ENCODE results near the gene PPP2R5C. TPM values are rescaled to one million over a fixed set of nuclear protein-coding genes. Genes with fewer than 3 reads are reported as not detected.

PPP2R5C gene
- total and polyA plus RNA-seq, 8 donors: 103 to 176 (median 112) TPM

- intact Hi-C loops (cut with DNase I): loop anchor here in 1 of 2 donors (10.0 kb wide), 1 partner anchor 181 kb away; no protein-coding TSS in a partner anchor
- no peak overlapping the region for H3K4me3 ChIP-seq
- no peaks in the 10 kb centered on the region for H3K9me3 ChIP-seq
- no peak overlapping the region for H3K27ac ChIP-seq
- DNase-seq (no peak), ATAC-seq (no peak)
- no peak for TF ChIP-seq CTCF (IDR thresholded peaks at IDR 0.05)
- H3K36me3 ChIP-seq: no peaks in the 10 kb centered on the region
- H3K4me1 ChIP-seq: no peaks in the 10 kb centered on the region
- no peaks in the 10 kb centered on the region for H3K27me3 ChIP-seq
These were observed 194.2 kb downstream of the PPP2R5C start for GRCh38 chr14:101955695-101956161.

- Histone ChIP-seq H3K36me3 (no peaks in the 10 kb centered on the region), H3K27ac (no peak overlapping the region), H3K4me1 (peaks cover 0 to 4% of the 10 kb centered on the region in 2 donors), H3K4me3 (no peak overlapping the region), H3K27me3 (no peaks in the 10 kb centered on the region), H3K9me3 (no peaks in the 10 kb centered on the region)
- no peak for TF ChIP-seq CTCF (IDR thresholded peaks at IDR 0.05)
- ATAC-seq (no peak), DNase-seq (no peak)
- intact Hi-C loops (cut with DNase I): loop anchor here in 1 of 2 donors (10.0 kb wide), 1 partner anchor 182 kb away; no protein-coding TSS in a partner anchor
These were observed 194.8 kb downstream of the PPP2R5C start for GRCh38 chr14:101956179-101956885.

- ATAC-seq (no peak), DNase-seq (peak in 1 of 4 donors; percentile 1)
- Histone ChIP-seq H3K4me1 (peaks cover 0 to 7% of the 10 kb centered on the region in 2 donors), H3K27me3 (no peaks in the 10 kb centered on the region), H3K4me3 (no peak overlapping the region), H3K9me3 (no peaks in the 10 kb centered on the region), H3K27ac (no peak overlapping the region), H3K36me3 (no peaks in the 10 kb centered on the region)
- no peak for TF ChIP-seq CTCF (IDR thresholded peaks at IDR 0.05)
- intact Hi-C loops (cut with DNase I): loop anchor here in 1 of 2 donors (10.0 kb wide), 1 partner anchor 183 kb away; no protein-coding TSS in a partner anchor
These were observed 196.1 kb downstream of the PPP2R5C start for GRCh38 chr14:101957406-101958234.

GRCh38 chr14:101958418-101959180 is 197.1 kb downstream of the PPP2R5C start:
- ATAC-seq (no peak), DNase-seq (no peak)
- H3K27ac ChIP-seq: no peak overlapping the region
- H3K36me3 ChIP-seq: no peaks in the 10 kb centered on the region
- TF ChIP-seq CTCF (IDR thresholded peaks at IDR 0.05): no peak
- no peaks in the 10 kb centered on the region for H3K27me3 ChIP-seq
- no peak overlapping the region for H3K4me3 ChIP-seq
- intact Hi-C loops (cut with DNase I): loop anchor here in 1 of 2 donors (10.0 kb wide), 1 partner anchor 184 kb away; no protein-coding TSS in a partner anchor
- peaks cover 0 to 10% of the 10 kb centered on the region in 2 donors for H3K4me1 ChIP-seq
- H3K9me3 ChIP-seq: no peaks in the 10 kb centered on the region

Data from left lung (tissue), 10 donors.